Coronary artery (tissue), 2 donors: ENCODE results near the gene TM9SF2.

Source experiments
- DNase-seq: peaks from one replicate; pipeline ENCODE4 v3.0.0-alpha.2; 2017; ENCODE audit warnings: low spot score
- H3K27ac ChIP-seq, 2 donors: fragments of 200-600 bp; sonication (generic); one replicate each; pipeline ENCODE4 v1.5.1; 2016 to 2019
- H3K4me3 ChIP-seq: fragments of 200-600 bp; sonication (generic); 2 replicates; pipeline ENCODE4 v1.5.1; 2016; ENCODE audit warnings: mild to moderate bottlenecking, moderate library complexity
- CTCF ChIP-seq: fragments of 200-600 bp; sonication (generic); IDR thresholded peaks from one replicate; pipeline ENCODE4 v1.5.1; 2019; ENCODE audit warnings: antibody characterized with exemption

Gene TM9SF2

GRCh38 chr13:99577934-99578917, 77.0 kb downstream of the TM9SF2 start:
- no peak overlapping the region for H3K4me3 ChIP-seq
- no peak for TF ChIP-seq CTCF
- DNase-seq, result no peak
- H3K27ac ChIP-seq, result no peak overlapping the region

DNA sequence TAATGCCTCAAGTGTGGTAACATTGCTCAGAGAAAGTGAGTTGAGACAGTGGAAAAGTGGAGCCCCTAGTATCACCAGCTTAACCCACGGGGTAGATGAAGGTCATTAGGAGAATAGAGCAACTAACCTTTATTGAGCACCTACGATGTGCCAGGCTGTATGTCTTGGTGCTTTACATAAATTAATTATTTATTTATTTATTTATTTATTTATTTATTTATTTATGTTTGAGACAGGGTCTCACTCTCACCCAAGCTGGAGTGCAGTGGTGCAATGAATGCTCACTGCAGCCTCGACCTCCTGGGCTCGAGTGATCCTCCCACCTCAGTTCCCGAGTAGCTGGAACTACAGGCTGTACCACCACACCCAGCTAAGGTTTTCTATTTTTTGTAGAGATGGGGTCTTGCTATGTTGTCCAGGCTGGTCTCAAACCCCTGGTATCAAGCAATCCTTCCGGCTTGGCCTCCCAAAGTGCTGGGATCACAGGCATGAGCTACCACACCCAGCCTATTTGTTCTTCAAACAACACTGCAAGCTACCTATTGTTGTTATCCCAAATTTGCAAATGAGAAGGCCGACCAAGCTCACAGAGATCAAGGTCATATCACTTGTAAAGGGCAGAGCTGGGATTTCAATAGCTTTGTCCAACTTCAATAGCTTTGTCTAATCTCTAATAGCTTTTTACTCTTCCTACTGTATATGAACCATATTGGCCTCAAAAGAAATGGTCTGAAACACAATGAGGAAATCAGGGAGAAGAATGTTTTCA, 79.4 kb downstream of the TM9SF2 start:
- Histone ChIP-seq H3K4me3 (no peak overlapping the region), H3K27ac (no peak overlapping the region)
- TF ChIP-seq CTCF, result no peak
- no peak for DNase-seq

DNA sequence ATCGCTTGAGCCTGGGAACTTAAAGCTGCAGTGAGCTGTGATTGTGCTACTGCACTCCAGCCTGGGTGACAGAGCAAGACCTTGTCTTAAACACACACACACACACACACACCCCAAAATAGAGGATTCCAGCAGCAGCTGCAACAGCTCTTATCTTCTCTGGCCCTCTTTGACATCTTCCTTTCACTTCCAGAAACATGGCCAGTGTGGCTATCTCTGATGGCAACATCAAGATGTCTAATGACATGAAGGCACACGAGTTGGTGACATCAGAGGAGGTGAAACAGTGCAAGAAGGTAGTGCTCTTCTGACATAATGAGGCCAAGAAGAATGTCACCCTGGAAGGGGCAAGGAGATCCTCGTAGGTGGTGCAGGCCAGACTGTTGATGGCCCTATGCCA, 81.2 kb downstream of the TM9SF2 start:
- no peak for DNase-seq
- Histone ChIP-seq H3K27ac (no peak overlapping the region), H3K4me3 (no peak overlapping the region)
- no peak for TF ChIP-seq CTCF

DNA sequence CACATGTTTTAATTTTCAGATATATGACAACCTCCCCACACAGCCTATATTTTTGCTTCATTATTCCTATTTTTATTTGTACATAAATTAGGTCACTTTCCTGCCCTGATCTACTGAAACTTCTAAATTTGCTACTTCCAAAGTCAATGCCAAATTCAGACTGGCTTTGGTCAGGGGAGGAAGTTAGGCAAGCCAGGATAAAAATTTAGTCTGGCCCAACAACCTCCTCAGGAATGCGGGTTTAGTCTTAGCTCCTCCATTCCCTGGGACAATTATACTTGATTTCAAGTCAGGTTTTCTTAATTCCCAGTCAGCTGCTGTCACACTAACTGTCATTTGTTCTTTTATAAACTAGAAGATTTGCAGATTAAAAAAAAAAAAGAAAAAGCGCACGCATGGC, 84.3 kb downstream of the TM9SF2 start:
- Histone ChIP-seq H3K4me3 (no peak overlapping the region), H3K27ac (peak overlapping the region; percentile 15 to 51)
- DNase-seq, result no peak
- TF ChIP-seq CTCF, result no peak

DNA sequence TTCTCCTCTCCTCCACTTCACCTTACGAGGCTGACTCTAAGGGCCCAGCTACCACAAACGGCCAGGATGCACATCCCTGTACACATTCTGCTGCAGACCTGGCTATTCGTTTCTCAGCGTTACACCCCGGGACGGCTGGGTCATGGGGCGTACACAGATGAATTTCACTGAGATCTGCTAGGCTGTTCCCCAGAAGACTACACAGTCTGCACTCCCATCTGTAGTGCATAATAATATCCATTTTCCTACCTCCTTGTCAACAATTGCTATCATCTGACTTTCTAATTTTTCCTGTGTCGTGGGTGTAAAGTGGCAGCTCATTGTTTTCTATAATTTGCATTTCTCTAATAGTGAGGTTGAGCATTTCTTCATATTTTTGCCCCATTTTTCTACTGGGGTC, 85.7 kb downstream of the TM9SF2 start:
- no peak for TF ChIP-seq CTCF
- Histone ChIP-seq H3K27ac (no peak overlapping the region), H3K4me3 (no peak overlapping the region)
- DNase-seq, result no peak

GRCh38 chr13:99587893-99588606, 86.8 kb downstream of the TM9SF2 start:
- no peak overlapping the region for H3K27ac ChIP-seq
- TF ChIP-seq CTCF, result no peak
- no peak overlapping the region for H3K4me3 ChIP-seq
- no peak for DNase-seq
